IPS DF 6.9 (cell line): ENCODE results near the gene UNKL.
A peak's percentile ranks its signal among the peaks of the same experiment; 100 is the strongest.

Experiments used
- DNase-seq: peaks from one replicate; pipeline ENCODE4 v3.0.0-alpha.2; 2013; ENCODE audit warnings: low read depth, low spot score
- H3K27ac ChIP-seq: one replicate; pipeline ENCODE4 v1.5.1; 2013; ENCODE audit warnings: low read length, control low read depth
- H3K27me3 ChIP-seq: 2 replicates; pipeline ENCODE4 v1.6.1; 2013; ENCODE audit warnings: mild to moderate bottlenecking, low read length; ENCODE audit not compliant: control insufficient read depth, insufficient read depth
- H3K36me3 ChIP-seq: 2 replicates; pipeline ENCODE4 v1.6.1; 2013; ENCODE audit warnings: low read length; ENCODE audit not compliant: control insufficient read depth, insufficient read depth
- H3K4me1 ChIP-seq: 2 replicates; pipeline ENCODE4 v1.6.1; 2013; ENCODE audit warnings: low read length; ENCODE audit not compliant: control insufficient read depth, insufficient read depth
- H3K4me3 ChIP-seq: 2 replicates; pipeline ENCODE4 v1.5.1; 2013; ENCODE audit warnings: mild to moderate bottlenecking, low read length
- H3K9me3 ChIP-seq: 2 replicates; pipeline ENCODE4 v1.6.1; 2013; ENCODE audit warnings: low read length, inconsistent platforms; ENCODE audit not compliant: control insufficient read depth, insufficient read depth
- WGBS: extraction: QIAGEN DNeasy Blood & Tissue Kit; methylation state at CpG from one replicate; pipeline ENCODE4 v1.1.7; 2013; ENCODE audit warnings: mixed read lengths, missing lambda C conversion rate; ENCODE audit not compliant: insufficient read length, insufficient coverage; 5-methylcytosine and 5-hydroxymethylcytosine counted together

The UNKL gene

DNA sequence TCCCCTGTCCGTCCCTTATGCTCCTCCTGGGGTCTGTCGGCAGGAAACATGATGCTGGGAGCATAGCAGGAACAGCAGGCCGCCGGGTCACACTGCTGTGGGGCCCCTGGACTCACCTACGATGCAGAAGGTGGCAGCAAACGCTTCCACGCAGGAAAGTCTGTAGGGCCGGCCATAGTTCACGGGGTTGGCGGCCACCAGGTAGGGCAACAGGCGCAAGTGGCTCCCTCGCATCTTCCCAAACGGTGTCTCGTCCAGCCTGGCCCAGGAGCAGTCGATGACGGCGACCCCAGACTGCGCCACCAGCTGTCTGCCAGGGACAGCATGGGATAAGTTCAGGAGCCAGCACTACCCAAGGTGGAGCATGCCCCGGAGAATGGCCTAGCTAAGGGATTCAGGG is 63.8 kb downstream of the UNKL start:
- Histone ChIP-seq H3K27ac (no peak overlapping the region), H3K4me3 (peak overlapping the region; percentile 98; the same call in 1 of the 2 replicates), H3K36me3 (peaks cover 12% of the 10 kb centered on the region), H3K9me3 (no peaks in the 10 kb centered on the region), H3K27me3 (no peaks in the 10 kb centered on the region), H3K4me1 (peaks cover 2% of the 10 kb centered on the region)
- WGBS = no CpG with 5 or more reads among the region's 19 CpGs
- no peak for DNase-seq

DNA sequence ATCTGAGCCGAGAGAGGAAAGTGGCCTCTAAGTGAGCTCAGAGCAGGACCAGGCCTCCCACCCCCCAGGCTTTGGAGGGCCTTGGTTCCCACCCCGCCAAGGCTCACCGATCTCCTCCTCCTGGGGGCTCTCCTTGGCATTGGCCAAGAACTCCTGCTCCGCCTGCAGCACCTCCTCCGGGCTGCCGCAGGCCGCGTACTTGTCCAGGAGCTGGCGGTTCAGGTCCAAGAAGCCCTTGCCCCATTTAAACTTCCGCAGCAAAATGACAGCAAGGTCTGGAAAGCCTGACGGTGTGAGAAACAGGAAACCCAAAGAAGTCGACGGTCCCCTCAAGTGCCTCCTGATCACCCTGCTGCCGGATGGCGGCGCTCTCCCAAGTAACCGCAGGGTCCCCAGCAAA is 64.6 kb downstream of the UNKL start:
- Histone ChIP-seq H3K36me3 (peaks cover 12% of the 10 kb centered on the region), H3K27me3 (no peaks in the 10 kb centered on the region), H3K4me3 (no peak overlapping the region), H3K9me3 (no peaks in the 10 kb centered on the region), H3K4me1 (peaks cover 2% of the 10 kb centered on the region), H3K27ac (no peak overlapping the region)
- no CpG with 5 or more reads among the region's 17 CpGs for WGBS
- DNase-seq = no peak

DNA sequence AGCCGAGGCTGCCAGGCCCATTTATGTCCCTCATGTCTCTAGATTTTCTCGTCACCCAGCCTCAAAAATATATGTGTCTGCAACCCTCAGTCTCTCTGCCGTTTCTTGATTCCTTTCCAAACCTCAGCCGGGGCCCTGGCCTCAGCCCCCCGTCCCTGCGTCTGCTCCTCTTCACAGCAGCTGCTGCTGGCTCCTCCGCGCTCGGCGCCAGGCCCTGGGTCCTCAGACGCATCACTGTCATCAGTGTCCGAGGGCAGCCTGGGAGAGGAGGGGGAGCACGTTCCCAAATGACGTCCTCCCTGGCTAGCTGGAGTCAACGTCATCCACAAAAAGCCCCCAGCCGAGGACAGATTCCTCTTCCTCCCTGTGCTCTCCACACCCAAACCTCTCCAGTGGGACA is 65.2 kb downstream of the UNKL start:
- no peak for DNase-seq
- H3K4me3 ChIP-seq = no peak overlapping the region
- peaks cover 2% of the 10 kb centered on the region for H3K4me1 ChIP-seq
- H3K36me3 ChIP-seq = peaks cover 12% of the 10 kb centered on the region
- no peaks in the 10 kb centered on the region for H3K9me3 ChIP-seq
- WGBS = no CpG with 5 or more reads among the region's 16 CpGs
- no peaks in the 10 kb centered on the region for H3K27me3 ChIP-seq
- no peak overlapping the region for H3K27ac ChIP-seq

DNA sequence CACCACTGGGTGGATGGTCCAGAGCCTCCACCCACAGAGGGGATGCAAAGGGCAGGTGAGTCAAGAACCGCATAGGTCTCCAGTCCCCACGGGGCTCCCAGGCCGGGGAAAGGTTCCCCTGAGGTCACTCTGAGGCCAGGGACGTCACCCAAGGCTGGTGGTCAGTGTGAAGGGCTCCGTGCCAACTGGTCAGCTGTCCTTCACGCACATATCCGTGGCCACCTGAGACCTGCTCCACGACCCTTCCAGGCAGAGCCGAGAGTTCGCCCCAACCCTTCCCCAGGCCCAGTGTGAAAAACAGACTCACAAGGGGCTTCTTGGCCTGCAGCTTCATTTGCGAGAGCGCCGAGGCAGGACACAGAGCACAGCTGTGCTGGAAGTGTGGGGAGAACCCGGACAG is 65.6 kb downstream of the UNKL start:
- peaks cover 12% of the 10 kb centered on the region for H3K36me3 ChIP-seq
- H3K4me3 ChIP-seq = no peak overlapping the region
- WGBS = no CpG with 5 or more reads among the region's 14 CpGs
- peaks cover 2% of the 10 kb centered on the region for H3K4me1 ChIP-seq
- no peak overlapping the region for H3K27ac ChIP-seq
- H3K27me3 ChIP-seq = no peaks in the 10 kb centered on the region
- no peaks in the 10 kb centered on the region for H3K9me3 ChIP-seq
- no peak for DNase-seq

DNA sequence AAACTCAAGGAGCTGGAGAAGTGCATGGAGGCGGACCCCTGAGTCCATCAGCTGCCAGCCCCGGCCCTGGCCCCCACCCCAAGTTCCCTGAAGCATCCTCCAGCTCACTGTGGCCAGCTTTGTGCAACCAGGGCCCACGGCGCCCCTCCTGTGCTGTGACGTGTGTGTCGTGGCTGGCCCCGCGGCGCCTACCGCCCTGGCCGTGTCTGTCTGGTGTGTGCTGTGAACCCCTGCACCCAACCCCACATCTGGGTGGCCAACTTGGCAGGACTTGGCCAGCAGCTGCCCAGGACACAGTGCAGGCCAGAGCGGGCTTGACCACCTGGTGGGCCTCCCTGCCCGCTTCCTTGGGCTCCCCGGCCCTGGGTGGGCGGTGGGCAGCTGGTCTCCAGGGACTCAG is 66.1 kb downstream of the UNKL start:
- no peak for DNase-seq
- Histone ChIP-seq H3K4me1 (peaks cover 4% of the 10 kb centered on the region), H3K9me3 (no peaks in the 10 kb centered on the region), H3K27me3 (no peaks in the 10 kb centered on the region), H3K4me3 (no peak overlapping the region), H3K27ac (no peak overlapping the region), H3K36me3 (peaks cover 12% of the 10 kb centered on the region)
- WGBS = no CpG with 5 or more reads among the region's 15 CpGs

DNA sequence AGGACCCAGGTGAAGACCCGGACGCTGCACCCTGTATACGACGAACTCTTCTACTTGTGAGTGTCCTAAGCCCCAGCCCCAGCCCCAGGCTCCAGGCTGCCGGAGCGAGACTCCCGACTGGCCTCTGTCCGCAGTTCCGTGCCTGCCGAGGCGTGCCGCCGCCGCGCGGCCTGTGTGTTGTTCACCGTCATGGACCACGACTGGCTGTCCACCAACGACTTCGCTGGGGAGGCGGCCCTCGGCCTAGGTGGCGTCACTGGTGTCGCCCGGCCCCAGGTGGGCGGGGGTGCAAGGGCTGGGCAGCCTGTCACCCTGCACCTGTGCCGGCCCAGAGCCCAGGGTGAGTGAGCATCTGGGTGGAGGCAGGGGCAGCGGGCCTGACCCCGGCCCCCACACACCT is 66.5 kb downstream of the UNKL start:
- peaks cover 4% of the 10 kb centered on the region for H3K4me1 ChIP-seq
- H3K27ac ChIP-seq = no peak overlapping the region
- no peaks in the 10 kb centered on the region for H3K9me3 ChIP-seq
- no CpG with 5 or more reads among the region's 29 CpGs for WGBS
- H3K36me3 ChIP-seq = peaks cover 12% of the 10 kb centered on the region
- no peak overlapping the region for H3K4me3 ChIP-seq
- no peak for DNase-seq
- H3K27me3 ChIP-seq = no peaks in the 10 kb centered on the region

DNA sequence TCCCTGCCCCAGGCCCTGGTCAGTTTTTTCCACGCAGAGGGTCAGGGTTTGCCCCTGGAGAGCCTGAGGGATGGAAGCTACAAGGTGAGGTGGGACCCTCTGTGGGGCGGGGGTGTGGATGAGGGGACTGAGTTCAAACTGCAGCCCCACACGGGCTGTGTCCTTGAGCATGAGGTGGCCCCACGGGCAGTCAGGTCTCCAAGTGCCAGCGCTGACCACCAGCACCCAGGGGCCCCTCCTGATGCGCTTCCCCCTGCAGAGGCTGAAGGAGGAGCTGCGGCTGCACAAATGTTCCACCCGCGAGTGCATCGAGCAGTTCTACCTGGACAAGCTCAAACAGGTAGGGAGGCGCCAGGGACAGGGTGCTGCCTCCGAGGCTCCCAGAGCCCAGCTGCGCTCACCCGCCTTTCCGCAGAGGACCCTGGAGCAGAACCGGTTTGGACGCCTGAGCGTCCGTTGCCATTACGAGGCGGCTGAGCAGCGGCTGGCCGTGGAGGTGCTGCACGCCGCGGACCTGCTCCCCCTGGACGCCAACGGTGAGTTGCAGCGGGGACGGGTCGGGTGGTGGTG is 67.1 kb downstream of the UNKL start:
- no peak for DNase-seq
- H3K9me3 ChIP-seq = no peaks in the 10 kb centered on the region
- H3K4me1 ChIP-seq = peaks cover 7% of the 10 kb centered on the region
- WGBS = no CpG with 5 or more reads among the region's 31 CpGs
- H3K4me3 ChIP-seq = no peak overlapping the region
- peaks cover 12% of the 10 kb centered on the region for H3K36me3 ChIP-seq
- H3K27me3 ChIP-seq = no peaks in the 10 kb centered on the region
- H3K27ac ChIP-seq = no peak overlapping the region

DNA sequence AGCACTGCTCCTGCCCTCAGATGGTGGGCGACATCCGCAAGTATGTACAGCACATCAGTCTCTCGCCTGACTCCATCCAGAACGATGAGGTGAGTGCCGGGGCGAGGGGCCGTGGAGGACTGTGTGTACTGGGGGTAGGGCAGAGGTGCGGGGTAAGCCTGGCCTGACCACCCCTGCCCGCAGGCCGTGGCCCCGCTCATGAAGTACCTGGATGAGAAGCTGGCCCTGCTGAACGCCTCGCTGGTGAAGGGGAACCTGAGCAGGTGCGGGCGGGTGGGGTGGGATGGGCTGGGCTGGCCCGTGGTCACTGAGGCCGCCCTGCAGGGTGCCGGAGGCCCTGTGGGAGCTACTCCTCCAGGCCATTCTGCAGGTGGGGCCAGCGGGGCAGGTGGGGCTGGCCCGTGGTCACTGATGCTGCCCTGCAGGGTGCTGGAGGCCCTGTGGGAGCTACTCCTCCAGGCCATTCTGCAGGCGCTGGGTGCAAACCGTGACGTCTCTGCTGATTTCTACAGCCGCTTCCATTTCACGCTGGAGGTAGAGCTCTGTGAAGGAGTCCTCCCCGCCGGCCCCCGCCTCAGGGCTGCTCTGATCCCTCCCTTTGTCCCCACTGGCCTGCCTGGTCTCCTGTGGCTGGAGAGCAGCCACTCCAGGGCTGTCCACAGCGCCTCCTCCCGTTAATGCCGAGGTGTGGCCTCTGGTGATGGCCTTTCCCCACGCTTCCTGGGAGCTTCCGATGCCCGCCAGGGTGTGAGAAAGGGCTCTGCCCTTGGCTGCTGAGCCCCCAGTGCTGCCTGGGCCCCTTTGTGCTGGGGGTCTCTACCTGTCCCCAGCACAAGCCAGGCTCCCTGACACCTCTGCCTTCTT is 67.8 kb downstream of the UNKL start:
- peaks cover 8% of the 10 kb centered on the region for H3K4me1 ChIP-seq
- H3K4me3 ChIP-seq = no peak overlapping the region
- H3K27ac ChIP-seq = no peak overlapping the region
- no peaks in the 10 kb centered on the region for H3K9me3 ChIP-seq
- WGBS = no CpG with 5 or more reads among the region's 34 CpGs
- DNase-seq = no peak
- H3K27me3 ChIP-seq = no peaks in the 10 kb centered on the region
- H3K36me3 ChIP-seq = peaks cover 12% of the 10 kb centered on the region

DNA sequence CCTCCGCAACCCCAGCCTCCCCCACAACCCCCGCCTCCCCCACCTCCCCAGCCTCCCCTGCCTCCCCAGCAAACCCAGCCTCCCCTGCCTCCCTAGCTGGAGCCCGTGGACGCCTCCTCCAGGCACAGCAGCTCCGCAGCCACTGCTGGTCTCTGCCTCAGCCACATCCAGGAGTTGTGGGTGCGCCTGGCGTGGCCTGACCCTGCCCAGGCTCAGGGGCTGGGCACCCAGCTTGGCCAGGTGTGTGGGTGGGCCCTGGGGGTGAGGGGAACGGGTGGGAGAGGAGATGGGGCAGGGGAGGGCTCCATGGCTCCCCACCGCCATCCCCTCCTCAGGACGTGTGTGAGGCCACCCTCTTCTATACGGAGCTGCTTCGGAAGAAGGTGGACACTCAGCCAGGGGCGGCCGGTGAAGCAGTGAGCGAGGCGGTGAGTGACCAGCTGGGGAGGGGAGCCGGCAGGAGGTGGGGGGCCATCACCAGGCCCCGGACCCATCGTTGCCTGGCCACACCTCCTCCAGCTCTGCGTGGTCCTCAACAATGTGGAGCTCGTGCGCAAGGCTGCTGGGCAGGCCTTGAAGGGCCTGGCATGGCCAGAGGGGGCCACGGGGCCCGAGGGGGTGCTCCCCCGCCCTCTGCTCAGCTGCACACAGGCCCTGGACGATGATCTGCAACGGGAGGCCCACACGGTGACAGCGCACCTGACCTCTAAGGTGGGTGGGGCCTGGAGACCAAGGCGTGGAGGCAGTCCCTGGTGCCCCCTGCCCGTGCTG is 68.7 kb downstream of the UNKL start:
- no peaks in the 10 kb centered on the region for H3K9me3 ChIP-seq
- no peak for DNase-seq
- H3K27me3 ChIP-seq = no peaks in the 10 kb centered on the region
- peaks cover 12% of the 10 kb centered on the region for H3K36me3 ChIP-seq
- no peak overlapping the region for H3K4me3 ChIP-seq
- no peak overlapping the region for H3K27ac ChIP-seq
- WGBS = no CpG with 5 or more reads among the region's 31 CpGs
- peaks cover 7% of the 10 kb centered on the region for H3K4me1 ChIP-seq

DNA sequence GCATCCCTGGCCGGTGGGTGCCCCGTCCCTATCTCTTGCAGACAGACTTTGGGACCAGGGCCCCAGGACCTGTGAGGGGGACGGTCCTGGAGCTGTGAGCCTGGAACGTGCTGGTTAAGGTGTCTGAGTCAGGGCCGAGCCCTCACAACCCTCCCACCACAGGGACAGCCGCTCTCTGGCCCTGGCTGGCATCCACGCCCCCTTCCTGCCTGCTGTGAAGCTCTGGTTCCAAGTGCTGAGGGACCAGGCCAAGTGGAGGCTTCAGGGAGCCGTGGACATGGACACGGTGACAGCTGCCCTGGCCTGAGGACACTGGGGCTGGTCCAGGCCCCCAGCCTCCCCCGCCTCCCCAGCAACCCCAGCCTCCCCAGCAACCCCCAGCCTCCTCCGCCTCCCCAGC is 69.4 kb downstream of the UNKL start:
- H3K27ac ChIP-seq = no peak overlapping the region
- no CpG with 5 or more reads among the region's 11 CpGs for WGBS
- H3K36me3 ChIP-seq = peaks cover 12% of the 10 kb centered on the region

More for the DNA sequence above, 69.4 kb downstream of the UNKL start:
- no peak for DNase-seq
- 0 out of 2 replicates have a peak, but pooled peaks cover 5% of the 10 kb centered on the region for H3K4me1 ChIP-seq
- no peaks in the 10 kb centered on the region for H3K27me3 ChIP-seq
- no peak overlapping the region for H3K4me3 ChIP-seq
- no peaks in the 10 kb centered on the region for H3K9me3 ChIP-seq
